H9 (cell line): Measurements from ENCODE around the gene SF1. TPM values are rescaled to one million over a fixed set of nuclear protein-coding genes. Genes with fewer than 3 reads are reported as not detected.

ENCODE experiments used
- DNase-seq: peaks from one replicate; pipeline ENCODE4 v3.0.0-alpha.2; 2017
- H2AFZ ChIP-seq: one replicate; pipeline ENCODE4 v1.6.1; 2013; ENCODE audit warnings: mild to moderate bottlenecking, low read length, control low read depth, moderate library complexity
- H2AK5ac ChIP-seq: 2 replicates; pipeline ENCODE4 v1.6.1; 2013; ENCODE audit warnings: low read length, control low read depth, mixed read lengths; ENCODE audit not compliant: insufficient read length
- H2BK120ac ChIP-seq: one replicate; pipeline ENCODE4 v1.6.1; 2013; ENCODE audit warnings: low read depth, mild to moderate bottlenecking, low read length, control low read depth, inconsistent platforms; ENCODE audit not compliant: poor library complexity, severe bottlenecking
- H2BK12ac ChIP-seq: 2 replicates; pipeline ENCODE4 v1.6.1; 2013; ENCODE audit warnings: low read length, control low read depth, mixed read lengths, low read depth; ENCODE audit not compliant: insufficient read length
- H2BK15ac ChIP-seq: 2 replicates; pipeline ENCODE4 v1.6.1; 2013; ENCODE audit warnings: low read depth, low read length, control low read depth
- H2BK20ac ChIP-seq: one replicate; pipeline ENCODE4 v1.6.1; 2013; ENCODE audit warnings: low read depth, mild to moderate bottlenecking, low read length, control low read depth, inconsistent platforms; ENCODE audit not compliant: poor library complexity, severe bottlenecking
- H2BK5ac ChIP-seq: 2 replicates; pipeline ENCODE4 v1.6.1; 2013; ENCODE audit warnings: low read length, control low read depth, mixed read lengths; ENCODE audit not compliant: insufficient read length
- H3K14ac ChIP-seq: 2 replicates; pipeline ENCODE4 v1.6.1; 2013; ENCODE audit warnings: low read length, control low read depth; ENCODE audit not compliant: insufficient read depth
- H3K18ac ChIP-seq: 2 replicates; pipeline ENCODE4 v1.6.1; 2013; ENCODE audit warnings: low read depth, mild to moderate bottlenecking, mixed read lengths, low read length, control low read depth; ENCODE audit not compliant: insufficient read length
- H3K23ac ChIP-seq: 2 replicates; pipeline ENCODE4 v1.6.1; 2013; ENCODE audit warnings: low read length, control low read depth, mixed read lengths, low read depth; ENCODE audit not compliant: insufficient read length
- H3K23me2 ChIP-seq: 2 replicates; pipeline ENCODE4 v1.6.1; 2013; ENCODE audit warnings: low read depth, mild to moderate bottlenecking, mixed read lengths, low read length, control low read depth; ENCODE audit not compliant: insufficient read length, poor library complexity, severe bottlenecking
- H3K27ac ChIP-seq: 2 replicates; pipeline ENCODE4 v1.5.1; 2013; ENCODE audit warnings: low read length, control low read depth, mixed read lengths, low read depth; ENCODE audit not compliant: insufficient read length
- H3K27me3 ChIP-seq: 2 replicates; pipeline ENCODE4 v1.6.1; 2013; ENCODE audit warnings: low read length, control low read depth, inconsistent platforms; ENCODE audit not compliant: insufficient read depth
- H3K4ac ChIP-seq: 2 replicates; pipeline ENCODE4 v1.6.1; 2013; ENCODE audit warnings: low read depth, mild to moderate bottlenecking, control low read depth, inconsistent platforms, low read length, moderate library complexity
- H3K4me1 ChIP-seq: 2 replicates; pipeline ENCODE4 v1.6.1; 2013; ENCODE audit warnings: low read length, control low read depth, inconsistent platforms; ENCODE audit not compliant: insufficient read depth
- H3K4me2 ChIP-seq: 2 replicates; pipeline ENCODE4 v1.6.1; 2013; ENCODE audit warnings: low read length, control low read depth, mixed read lengths; ENCODE audit not compliant: insufficient read length, insufficient read depth
- H3K56ac ChIP-seq: 2 replicates; pipeline ENCODE4 v1.6.1; 2013; ENCODE audit warnings: low read depth, mild to moderate bottlenecking, mixed read lengths, low read length, control low read depth; ENCODE audit not compliant: insufficient read length
- H3K79me1 ChIP-seq: 2 replicates; pipeline ENCODE4 v1.6.1; 2013; ENCODE audit warnings: low read depth, mild to moderate bottlenecking, moderate library complexity, low read length, control low read depth, inconsistent platforms; ENCODE audit not compliant: insufficient read depth, poor library complexity, severe bottlenecking
- H3K79me2 ChIP-seq: 2 replicates; pipeline ENCODE4 v1.6.1; 2013; ENCODE audit warnings: low read length, control low read depth, inconsistent platforms; ENCODE audit not compliant: insufficient read depth
- H3K9ac ChIP-seq: 2 replicates; pipeline ENCODE4 v1.6.1; 2013; ENCODE audit warnings: low read length, control low read depth, mixed read lengths; ENCODE audit not compliant: insufficient read length; ENCODE audit errors: extremely low read depth
- H3K9me3 ChIP-seq: one replicate; pipeline ENCODE4 v1.6.1; 2013; ENCODE audit warnings: low read depth, low read length, inconsistent platforms; ENCODE audit not compliant: control insufficient read depth
- H3T11ph ChIP-seq: one replicate; pipeline ENCODE4 v1.6.1; 2013; ENCODE audit warnings: mild to moderate bottlenecking, low read length, control low read depth, inconsistent platforms
- H4K20me1 ChIP-seq: one replicate; pipeline ENCODE4 v1.6.1; 2013; ENCODE audit not compliant: control insufficient read depth, insufficient read length, insufficient read depth
- H4K5ac ChIP-seq: 2 replicates; pipeline ENCODE4 v1.6.1; 2013; ENCODE audit warnings: low read depth, mild to moderate bottlenecking, mixed read lengths, low read length, control low read depth; ENCODE audit not compliant: insufficient read length
- H4K8ac ChIP-seq: replicated peaks from 2 replicates; pipeline ENCODE4 v1.6.1; 2013; ENCODE audit warnings: low read length, control low read depth, mixed read lengths, low read depth; ENCODE audit not compliant: insufficient read length
- H4K91ac ChIP-seq: 2 replicates; pipeline ENCODE4 v1.6.1; 2013; ENCODE audit warnings: low read depth, mild to moderate bottlenecking, moderate library complexity, mixed read lengths, low read length, control low read depth; ENCODE audit not compliant: insufficient read length
- H3K27ac Mint-ChIP-seq, 3 experiments: 2 replicates in 2 of 3; 3 replicates in 1 of 3; pipeline ENCODE4 v1.8.0; 2020 to 2021; ENCODE audit warnings: mixed read lengths in 3 of 3, mild to moderate bottlenecking in 1 of 3, moderate library complexity in 1 of 3
- H3K27me3 Mint-ChIP-seq: 2 replicates; pipeline ENCODE4 v1.8.0; 2021; ENCODE audit warnings: low read depth, mild to moderate bottlenecking, moderate library complexity, mixed read lengths
- H3K36me3 Mint-ChIP-seq, 3 experiments: 2 replicates in 2 of 3; 3 replicates in 1 of 3; pipeline ENCODE4 v1.8.0; 2020 to 2021; ENCODE audit warnings: low read depth in 3 of 3, mixed read lengths in 3 of 3; ENCODE audit not compliant: insufficient read depth in 1 of 3
- H3K4me1 Mint-ChIP-seq, 2 experiments: 2 replicates each; pipeline ENCODE4 v1.8.0; 2020; ENCODE audit warnings: mixed read lengths in 2 of 2
- H3K4me3 Mint-ChIP-seq, 2 experiments: 2 replicates in 1 of 2; 3 replicates in 1 of 2; pipeline ENCODE4 v1.8.0; 2020 to 2021; ENCODE audit warnings: mild to moderate bottlenecking in 2 of 2, mixed read lengths in 2 of 2, moderate library complexity in 1 of 2
- H3K9me3 Mint-ChIP-seq, 2 experiments: 2 replicates in 1 of 2; 3 replicates in 1 of 2; pipeline ENCODE4 v1.8.0; 2020; ENCODE audit warnings: mild to moderate bottlenecking in 2 of 2, mixed read lengths in 2 of 2, moderate library complexity in 1 of 2
- CTCF ChIP-seq: fragments of 200-600 bp; sonication (generic); conservative IDR thresholded peaks from 3 replicates; pipeline ENCODE4 v1.8.0; 2021; ENCODE audit warnings: antibody characterized with exemption, mild to moderate bottlenecking
- WGBS: extraction: QIAGEN DNeasy Blood & Tissue Kit; methylation state at CpG from one replicate; pipeline ENCODE4 v1.1.7; 2013; ENCODE audit warnings: missing lambda C conversion rate, low lambda C conversion rate, mixed read lengths; ENCODE audit not compliant: insufficient read length; ENCODE audit errors: extremely low coverage; 5-methylcytosine and 5-hydroxymethylcytosine counted together
- total RNA-seq: library from RNA; stranded (reverse); gene quantifications from 2 replicates; pipeline ENCODE4 v1.2.1, GENCODE V29; 2021

SF1 gene
- total RNA-seq, 1 experiment from 2014 or later, result 528 TPM

GRCh38 chr11:64752175-64752970 lies 26.0 kb downstream of the SF1 start:
- H2BK12ac ChIP-seq, result no peak overlapping the region

More at GRCh38 chr11:64752175-64752970, 26.0 kb downstream of the SF1 start:
- no peak overlapping the region for H2BK20ac ChIP-seq
- H3K56ac ChIP-seq, result no peak overlapping the region
- Mint-ChIP-seq H3K27me3 (peaks cover 3% of the 10 kb centered on the region), H3K27ac (no peak overlapping the region; a peak in 1 of 7 replicates), H3K36me3 (peaks cover 0 to 11% (median 0%) of the 10 kb centered on the region in 3 experiments; a peak in 2 of 7 replicates), H3K4me1 (peaks cover 10 to 25% of the 10 kb centered on the region in 2 experiments), H3K9me3 (no peaks in the 10 kb centered on the region), H3K4me3 (peak overlapping the region in 1 of 2 experiments; percentile 12; a peak in 2 of 5 replicates)
- H3K4ac ChIP-seq, result no peak overlapping the region
- H3K9ac ChIP-seq, result no peak overlapping the region
- H3K79me2 ChIP-seq, result no peaks in the 10 kb centered on the region
- H3K27me3 ChIP-seq, result no peaks in the 10 kb centered on the region
- no peaks in the 10 kb centered on the region for H3K4me1 ChIP-seq
- H4K20me1 ChIP-seq, result no peaks in the 10 kb centered on the region
- no peak overlapping the region for H3K27ac ChIP-seq
- no peak overlapping the region for H4K8ac ChIP-seq
- H2BK15ac ChIP-seq, result no peak overlapping the region
- no peak for TF ChIP-seq CTCF
- H3K4me2 ChIP-seq, result no peak overlapping the region
- no CpG with 5 or more reads among the region's 14 CpGs for WGBS
- H2AFZ ChIP-seq, result no peak overlapping the region
- H3T11ph ChIP-seq, result no peak overlapping the region
- no peak overlapping the region for H3K23ac ChIP-seq
- no peak overlapping the region for H4K91ac ChIP-seq
- no peaks in the 10 kb centered on the region for H3K79me1 ChIP-seq
- no peak for DNase-seq
- no peaks in the 10 kb centered on the region for H3K9me3 ChIP-seq
- H4K5ac ChIP-seq, result no peak overlapping the region
- no peak overlapping the region for H2BK5ac ChIP-seq
- H3K23me2 ChIP-seq, result no peaks in the 10 kb centered on the region
- no peak overlapping the region for H3K14ac ChIP-seq
- H3K18ac ChIP-seq, result no peak overlapping the region
- no peak overlapping the region for H2AK5ac ChIP-seq
- no peak overlapping the region for H2BK120ac ChIP-seq
